Keratinocyte (primary cell): ENCODE results near the gene TAOK1. TPM values are rescaled to one million over a fixed set of nuclear protein-coding genes. Genes with fewer than 3 reads are reported as not detected.

Source experiments
- DNase-seq: peaks from one replicate; pipeline ENCODE4 v3.0.0-alpha.2; 2011; ENCODE audit warnings: low read depth, missing footprints, low spot score
- FAIRE-seq: peaks from 2 replicates; lab custom pipeline; 2011; peaks lifted over from hg19 to GRCh38; lab: Jason Lieb, UNC
- H2AFZ ChIP-seq: 2 replicates; pipeline ENCODE4 v1.6.0; 2012; ENCODE audit warnings: low read length, control low read depth, inconsistent platforms; ENCODE audit not compliant: control insufficient read depth
- H3K27ac ChIP-seq: 2 replicates; pipeline ENCODE4 v1.5.1; 2011; ENCODE audit warnings: low read length; ENCODE audit not compliant: control insufficient read depth, insufficient read depth
- H3K27me3 ChIP-seq: 3 replicates; pipeline ENCODE4 v1.6.0; 2011; ENCODE audit warnings: low read length; ENCODE audit not compliant: control insufficient read depth, insufficient read depth; ENCODE audit errors: extremely low read depth
- H3K36me3 ChIP-seq, 2 experiments: 2 replicates in 1 of 2; 3 replicates in 1 of 2; pipeline ENCODE4 v1.5.1; 2011; ENCODE audit warnings: low read length in 2 of 2, mild to moderate bottlenecking in 1 of 2; ENCODE audit not compliant: control insufficient read depth in 2 of 2, insufficient read depth in 2 of 2; ENCODE audit errors: extremely low read depth in 1 of 2
- H3K4me1 ChIP-seq: 3 replicates; pipeline ENCODE4 v1.5.1; 2011; ENCODE audit warnings: low read length; ENCODE audit not compliant: control insufficient read depth, insufficient read depth; ENCODE audit errors: extremely low read depth
- H3K4me2 ChIP-seq: 3 replicates; pipeline ENCODE4 v1.6.0; 2011; ENCODE audit warnings: low read depth, low read length; ENCODE audit not compliant: control insufficient read depth, insufficient read depth; ENCODE audit errors: extremely low read depth
- H3K4me3 ChIP-seq, 3 experiments: fragments of 200-600 bp in 1 of 3; sonication (generic) in 1 of 3; 2 replicates in 2 of 3; 3 replicates in 1 of 3; pipeline ENCODE4 v1.5.1; 2011 to 2016; ENCODE audit warnings: low read length in 3 of 3, mild to moderate bottlenecking in 3 of 3, control low read depth in 2 of 3, inconsistent platforms in 1 of 3, low read depth in 1 of 3, mixed read lengths in 1 of 3, mixed run types in 1 of 3, moderate library complexity in 1 of 3; ENCODE audit not compliant: control insufficient read depth in 2 of 3, insufficient read depth in 2 of 3; ENCODE audit errors: extremely low read depth in 1 of 3
- H3K79me2 ChIP-seq: 2 replicates; pipeline ENCODE4 v1.6.0; 2012; ENCODE audit warnings: low read length; ENCODE audit not compliant: control insufficient read depth, insufficient read depth
- H3K9ac ChIP-seq: 3 replicates; pipeline ENCODE4 v1.6.0; 2011; ENCODE audit warnings: low read length; ENCODE audit not compliant: control insufficient read depth, insufficient read depth; ENCODE audit errors: extremely low read depth
- H3K9me1 ChIP-seq: 3 replicates; pipeline ENCODE4 v1.6.0; 2011; ENCODE audit warnings: low read length; ENCODE audit not compliant: control insufficient read depth, insufficient read depth; ENCODE audit errors: extremely low read depth
- H3K9me3 ChIP-seq: 2 replicates; pipeline ENCODE4 v1.5.1; 2012; ENCODE audit warnings: low read depth, low read length; ENCODE audit not compliant: control insufficient read depth
- H4K20me1 ChIP-seq: 3 replicates; pipeline ENCODE4 v1.6.0; 2011; ENCODE audit warnings: low read length; ENCODE audit not compliant: control insufficient read depth, insufficient read depth; ENCODE audit errors: extremely low read depth
- CTCF ChIP-seq, 3 experiments: IDR thresholded peaks in 1 of 3; conservative IDR thresholded peaks in 1 of 3; optimal IDR thresholded peaks in 1 of 3; 2 replicates in 2 of 3; 3 replicates in 1 of 3; pipeline versions ENCODE3 to v1.5.1; 2011; ENCODE audit warnings: low read length in 3 of 3, mild to moderate bottlenecking in 3 of 3, moderate library complexity in 2 of 3, control low read depth in 1 of 3, inconsistent platforms in 1 of 3; ENCODE audit not compliant: insufficient read depth in 2 of 3; ENCODE audit errors: extremely low read depth in 1 of 3
- EZH2 ChIP-seq: IDR thresholded peaks from one replicate; pipeline ENCODE4 v1.6.1; 2012; ENCODE audit warnings: inconsistent platforms, mild to moderate bottlenecking, low read length, moderate library complexity
- dilution Hi-C: fragments of 300-500 bp; cut with MboI; formaldehyde crosslinking; loops from one replicate; pipeline ENCODE4 v1.7.0; 2020; ENCODE audit warnings: low sequenced_read_pairs; ENCODE audit not compliant: extremely low pct_ligation_motif_present
- polyA plus RNA-seq, 5 experiments: library from polyadenylated mRNA; depleted of rRNA in 3 of 5; stranded (reverse) in 3 of 5; stranded (forward) in 1 of 5; unstranded in 1 of 5; fragments of >200 nt; gene quantifications; 1 replicate in 1 of 5; 2 replicates in 3 of 5; 3 replicates in 1 of 5; pipeline versions ENCODE4 v1.2.1 to v1.2.3, GENCODE V29; 2011 to 2012; ENCODE audit warnings: missing spikeins in 2 of 5, low read depth in 1 of 5, low replicate concordance in 1 of 5

The TAOK1 gene
- polyA plus RNA-seq, 1 donor (not counting 4 experiments of a cell fraction or from before 2014, with no cell fraction given), result 26.7 TPM

DNA sequence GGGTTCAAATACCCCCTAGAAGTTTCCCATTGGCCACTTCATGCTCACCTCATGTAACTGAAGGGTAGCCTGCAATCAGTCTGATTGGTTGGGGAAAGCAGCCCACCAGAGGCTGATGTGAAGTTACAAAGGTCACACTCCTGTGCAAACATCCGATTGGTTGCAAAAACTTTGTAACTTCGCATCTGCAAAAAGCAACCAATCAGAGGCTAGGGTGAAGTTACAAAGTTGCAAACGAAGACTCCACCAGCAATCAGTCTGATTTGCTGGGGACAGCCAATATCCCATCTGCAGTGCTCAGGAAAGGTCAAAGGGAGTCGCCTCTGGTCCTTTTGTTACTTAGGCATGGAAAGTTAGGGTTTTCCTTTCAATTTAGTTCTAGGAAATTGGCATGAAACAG is 40.1 kb downstream of the TAOK1 start:
- Histone ChIP-seq H3K4me1 (no peaks in the 10 kb centered on the region), H3K27me3 (no peaks in the 10 kb centered on the region), H3K4me3 (no peak overlapping the region), H3K9me3 (no peaks in the 10 kb centered on the region), H3K9me1 (no peaks in the 10 kb centered on the region), H3K36me3 (peaks cover 0 to 1% of the 10 kb centered on the region in 2 experiments), H3K27ac (no peak overlapping the region), H2AFZ (no peak overlapping the region), H3K9ac (no peak overlapping the region), H3K4me2 (no peak overlapping the region), H3K79me2 (peaks cover 87% of the 10 kb centered on the region), H4K20me1 (no peaks in the 10 kb centered on the region)
- TF ChIP-seq EZH2, result no peak
- dilution Hi-C loops, result no loop called here
- FAIRE-seq (no peak), DNase-seq (no peak)

DNA sequence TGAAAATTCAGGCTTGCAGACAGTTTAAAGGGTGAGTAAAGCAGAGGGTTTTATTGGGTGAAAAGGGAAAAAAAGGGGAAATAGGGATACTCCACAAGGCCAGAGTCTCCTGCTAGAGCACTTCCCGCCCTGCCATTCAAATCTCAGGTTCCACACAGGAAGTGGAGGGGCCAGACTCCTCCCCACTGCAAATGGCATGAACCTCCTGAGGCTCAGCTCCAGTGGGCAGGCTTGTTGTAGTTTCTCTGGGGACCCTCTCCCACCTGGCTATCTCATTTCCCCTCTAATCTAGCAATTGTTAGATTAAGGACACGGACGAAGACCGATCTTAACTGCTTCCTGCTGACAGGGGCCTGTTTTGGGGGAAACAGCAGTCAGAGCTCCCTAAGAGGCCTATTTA is 43.4 kb downstream of the TAOK1 start:
- dilution Hi-C loops, result no loop called here
- H3K4me3 ChIP-seq, result no peak overlapping the region
- H3K27me3 ChIP-seq, result no peaks in the 10 kb centered on the region
- H3K4me1 ChIP-seq, result no peaks in the 10 kb centered on the region
- no peak overlapping the region for H3K27ac ChIP-seq
- FAIRE-seq, result no peak
- no peak overlapping the region for H3K9ac ChIP-seq
- no peak overlapping the region for H2AFZ ChIP-seq
- no peak overlapping the region for H3K4me2 ChIP-seq
- no peaks in the 10 kb centered on the region for H4K20me1 ChIP-seq
- H3K9me1 ChIP-seq, result no peaks in the 10 kb centered on the region
- no peak for TF ChIP-seq EZH2
- no peak for TF ChIP-seq CTCF (optimal IDR thresholded peaks at IDR 0.05 in 1 of 3, IDR thresholded peaks at IDR 0.05 in 1 of 3, conservative IDR thresholded peaks at IDR 0.05 in 1 of 3; ENCODE audit: extremely low read depth in 1 of 3, insufficient read depth in 2 of 3, low read length in 3 of 3)
- peaks cover 0 to 1% of the 10 kb centered on the region in 2 experiments for H3K36me3 ChIP-seq
- H3K9me3 ChIP-seq, result no peaks in the 10 kb centered on the region
- H3K79me2 ChIP-seq, result peaks cover 81% of the 10 kb centered on the region
- DNase-seq, result no peak

DNA sequence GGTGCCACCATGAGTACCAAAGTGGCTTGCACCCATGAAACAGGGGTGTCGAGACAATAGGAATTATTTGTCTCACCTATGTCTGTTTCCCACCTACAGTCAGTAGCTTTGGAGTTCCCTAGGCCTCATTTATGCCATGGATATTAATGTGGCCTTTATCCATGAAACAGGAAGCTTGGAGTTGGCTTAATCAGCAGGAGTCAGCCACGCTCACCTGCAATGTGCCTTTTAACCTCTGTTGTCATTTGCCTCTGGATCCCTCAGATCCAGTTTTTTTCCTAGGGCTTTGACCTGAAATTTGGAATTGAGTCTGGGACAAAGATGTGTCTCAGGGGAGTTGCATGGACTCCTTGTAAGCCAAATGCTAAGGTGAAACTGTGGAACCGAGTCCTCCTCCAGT is 44.4 kb downstream of the TAOK1 start:
- Histone ChIP-seq H3K4me2 (no peak overlapping the region), H4K20me1 (no peaks in the 10 kb centered on the region), H3K36me3 (peaks cover 0 to 1% of the 10 kb centered on the region in 2 experiments), H3K9ac (no peak overlapping the region), H3K9me3 (no peaks in the 10 kb centered on the region), H3K4me1 (no peaks in the 10 kb centered on the region), H3K79me2 (peaks cover 81% of the 10 kb centered on the region), H3K9me1 (no peaks in the 10 kb centered on the region), H3K4me3 (no peak overlapping the region), H3K27ac (no peak overlapping the region), H3K27me3 (no peaks in the 10 kb centered on the region), H2AFZ (no peak overlapping the region)
- no peak for DNase-seq
- TF ChIP-seq CTCF (optimal IDR thresholded peaks at IDR 0.05 in 1 of 3, IDR thresholded peaks at IDR 0.05 in 1 of 3, conservative IDR thresholded peaks at IDR 0.05 in 1 of 3; ENCODE audit: extremely low read depth in 1 of 3, insufficient read depth in 2 of 3, low read length in 3 of 3) (no peak), EZH2 (no peak)
- FAIRE-seq, result no peak
- dilution Hi-C loops, result no loop called here
